PC-9 (cell line): ENCODE measurements around the gene OR51A7. TPM values are rescaled to one million over a fixed set of nuclear protein-coding genes. Genes with fewer than 3 reads are reported as not detected.

ENCODE experiments used
- BruUV-seq: library from RNA; stranded (reverse); fragments of 400-500 nt; replicated peaks from 2 replicates; lab custom pipeline; 2021; lab: Mats Ljungman, UMichigan
- CTCF ChIA-PET: fragments of 300-600 bp; sonication (Branson Sonifier 250); formaldehyde crosslinking; loops from one replicate; lab custom pipeline; 2022; ENCODE audit warnings: antibody characterized with exemption; lab: Charles Lee
- POLR2A ChIA-PET: fragments of 300-600 bp; sonication (Branson Sonifier 250); formaldehyde crosslinking; loops from one replicate; lab custom pipeline; 2022; ENCODE audit warnings: antibody characterized with exemption; ENCODE audit not compliant: unreplicated experiment; lab: Charles Lee
- DNase-seq, 2 experiments: peaks; one replicate each; pipeline versions ENCODE4 v3.0.0 to v3.0.0-alpha.2; 2015 to 2022; ENCODE audit warnings: mixed read lengths in 1 of 2
- H2AFZ ChIP-seq: fragments of 200-600 bp; sonication (generic); 2 replicates; pipeline ENCODE4 v1.8.1; 2017; ENCODE audit warnings: antibody characterized with exemption
- H3F3A ChIP-seq: fragments of 200-600 bp; sonication (generic); 2 replicates; pipeline ENCODE4 v1.8.1; 2017; ENCODE audit warnings: antibody characterized with exemption, mild to moderate bottlenecking, low read depth; ENCODE audit not compliant: insufficient read depth
- H3K27ac ChIP-seq: fragments of 200-600 bp; sonication (generic); 2 replicates; pipeline ENCODE4 v1.6.1; 2016; ENCODE audit warnings: mixed run types
- H3K27me3 ChIP-seq: fragments of 200-600 bp; sonication (generic); 2 replicates; pipeline ENCODE4 v1.6.1; 2016; ENCODE audit warnings: low read depth, mixed run types; ENCODE audit not compliant: insufficient read depth
- H3K36me3 ChIP-seq: fragments of 200-600 bp; sonication (generic); 2 replicates; pipeline ENCODE4 v1.6.1; 2016; ENCODE audit warnings: low read depth, mixed run types
- H3K4me1 ChIP-seq: fragments of 200-600 bp; sonication (generic); replicated peaks from 2 replicates; pipeline ENCODE4 v1.6.1; 2016; ENCODE audit warnings: mixed run types; ENCODE audit not compliant: insufficient read depth
- H3K4me2 ChIP-seq: fragments of 200-600 bp; sonication (generic); 2 replicates; pipeline ENCODE4 v1.6.1; 2017; ENCODE audit warnings: mixed run types
- H3K4me3 ChIP-seq: fragments of 200-600 bp; sonication (generic); 2 replicates; pipeline ENCODE4 v1.6.1; 2016; ENCODE audit warnings: mixed run types
- H3K79me2 ChIP-seq: fragments of 200-600 bp; sonication (generic); 2 replicates; pipeline ENCODE4 v1.6.1; 2017; ENCODE audit warnings: low read depth, mixed run types
- H3K9me2 ChIP-seq: fragments of 200-600 bp; sonication (generic); 2 replicates; pipeline ENCODE4 v1.8.1; 2017; ENCODE audit warnings: mild to moderate bottlenecking; ENCODE audit not compliant: insufficient read depth
- H3K9me3 ChIP-seq: fragments of 200-600 bp; sonication (generic); 2 replicates; pipeline ENCODE4 v1.8.1; 2016; ENCODE audit warnings: low read depth; ENCODE audit not compliant: insufficient read depth
- H4K20me1 ChIP-seq: fragments of 200-600 bp; sonication (generic); 2 replicates; pipeline ENCODE4 v1.8.1; 2017; ENCODE audit not compliant: insufficient read depth
- EZH2 ChIP-seq: fragments of 200-600 bp; sonication (generic); IDR thresholded peaks from 2 replicates; pipeline ENCODE4 v1.8.0; 2017; ENCODE audit warnings: antibody characterized with exemption, low read depth
- intact Hi-C: fragments of 100-400 bp; cut with micrococcal nuclease; formaldehyde crosslinking; loops from one replicate; pipeline ENCODE4 v1.10.0; 2022; ENCODE audit not compliant: unreplicated experiment
- total RNA-seq: library from RNA; stranded (reverse); gene quantifications from 2 replicates; pipeline ENCODE4 v1.2.3, GENCODE V29; 2021
- TF ChIP-seq, protein P1 (sequence below): fragments of 200-600 bp; sonication (generic); conservative IDR thresholded peaks from 2 replicates; pipeline ENCODE4 v1.6.1; 2017; ENCODE audit warnings: mixed run types, antibody characterized with exemption, mild to moderate bottlenecking, moderate library complexity

Gene OR51A7
- total RNA-seq, 1 experiment from 2014 or later: not detected

DNA sequence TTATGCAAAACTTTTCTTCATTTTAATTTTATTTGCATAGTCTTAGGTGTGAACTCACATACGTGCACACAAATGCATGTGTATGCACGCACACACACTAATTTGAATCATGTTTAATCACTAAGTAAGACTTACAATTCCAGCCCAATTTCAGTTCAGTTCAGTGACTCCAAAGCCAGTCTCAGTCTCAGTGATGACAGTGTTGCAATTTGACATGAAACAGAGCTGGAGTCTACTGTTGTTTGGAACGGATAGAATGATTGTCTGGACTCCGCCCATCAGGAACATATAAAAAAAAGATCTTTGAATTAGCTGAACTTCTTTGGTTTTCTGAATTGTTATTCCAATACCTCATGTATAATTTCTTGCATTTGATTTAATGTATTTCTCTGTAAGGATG lies 39.7 kb upstream of the OR51A7 start:
- Histone ChIP-seq H3K36me3 (no peaks in the 10 kb centered on the region), H3K9me2 (no peaks in the 10 kb centered on the region), H3K79me2 (no peaks in the 10 kb centered on the region), H3K4me1 (no peaks in the 10 kb centered on the region), H3K4me2 (no peak overlapping the region), H2AFZ (no peak overlapping the region), H3K27ac (no peak overlapping the region), H3K27me3 (no peaks in the 10 kb centered on the region), H3K4me3 (no peak overlapping the region), H3F3A (no peaks in the 10 kb centered on the region), H3K9me3 (no peaks in the 10 kb centered on the region), H4K20me1 (no peaks in the 10 kb centered on the region)
- ChIA-PET CTCF (no interaction called here), POLR2A (no interaction called here)
- no TSS peak for BruUV-seq
- TF ChIP-seq EZH2: no peak
- TF ChIP-seq, protein P1, sequence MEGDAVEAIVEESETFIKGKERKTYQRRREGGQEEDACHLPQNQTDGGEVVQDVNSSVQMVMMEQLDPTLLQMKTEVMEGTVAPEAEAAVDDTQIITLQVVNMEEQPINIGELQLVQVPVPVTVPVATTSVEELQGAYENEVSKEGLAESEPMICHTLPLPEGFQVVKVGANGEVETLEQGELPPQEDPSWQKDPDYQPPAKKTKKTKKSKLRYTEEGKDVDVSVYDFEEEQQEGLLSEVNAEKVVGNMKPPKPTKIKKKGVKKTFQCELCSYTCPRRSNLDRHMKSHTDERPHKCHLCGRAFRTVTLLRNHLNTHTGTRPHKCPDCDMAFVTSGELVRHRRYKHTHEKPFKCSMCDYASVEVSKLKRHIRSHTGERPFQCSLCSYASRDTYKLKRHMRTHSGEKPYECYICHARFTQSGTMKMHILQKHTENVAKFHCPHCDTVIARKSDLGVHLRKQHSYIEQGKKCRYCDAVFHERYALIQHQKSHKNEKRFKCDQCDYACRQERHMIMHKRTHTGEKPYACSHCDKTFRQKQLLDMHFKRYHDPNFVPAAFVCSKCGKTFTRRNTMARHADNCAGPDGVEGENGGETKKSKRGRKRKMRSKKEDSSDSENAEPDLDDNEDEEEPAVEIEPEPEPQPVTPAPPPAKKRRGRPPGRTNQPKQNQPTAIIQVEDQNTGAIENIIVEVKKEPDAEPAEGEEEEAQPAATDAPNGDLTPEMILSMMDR: no peak
- intact Hi-C loops: no loop called here
- no peak for DNase-seq

DNA sequence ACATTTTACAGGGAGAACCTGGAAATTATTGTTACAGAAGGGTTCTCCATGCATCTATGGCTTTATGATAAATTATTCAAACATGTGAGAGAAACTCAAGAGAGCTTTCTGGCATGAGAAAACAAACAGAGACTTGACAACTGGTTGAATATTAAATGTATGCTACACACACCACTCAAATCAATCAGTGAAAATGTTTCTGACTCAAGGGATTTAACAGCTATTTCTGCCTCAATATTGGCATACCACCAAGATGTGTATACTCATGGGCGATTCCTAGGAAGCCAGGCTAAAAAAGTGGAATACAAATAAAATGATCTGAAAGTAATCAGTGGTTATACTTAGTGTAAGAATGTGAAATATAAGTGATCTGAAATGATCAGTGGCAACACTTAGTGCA lies 37.7 kb upstream of the OR51A7 start:
- Histone ChIP-seq H3K9me3 (no peaks in the 10 kb centered on the region), H3K4me2 (no peak overlapping the region), H3F3A (no peaks in the 10 kb centered on the region), H2AFZ (no peak overlapping the region), H3K4me1 (no peaks in the 10 kb centered on the region), H3K79me2 (no peaks in the 10 kb centered on the region), H3K27me3 (no peaks in the 10 kb centered on the region), H3K27ac (no peak overlapping the region), H3K9me2 (no peaks in the 10 kb centered on the region), H4K20me1 (no peaks in the 10 kb centered on the region), H3K36me3 (no peaks in the 10 kb centered on the region), H3K4me3 (no peak overlapping the region)
- ChIA-PET POLR2A (interaction anchor here (0.6 kb wide), 1 partner anchor 1525 kb away, joined by 3 read pairs; the partner anchor contains the start of gene SMPD1), CTCF (no interaction called here)
- intact Hi-C loops: no loop called here
- BruUV-seq: no TSS peak
- DNase-seq: no peak
- TF ChIP-seq EZH2: no peak
- TF ChIP-seq, protein P1: no peak

DNA sequence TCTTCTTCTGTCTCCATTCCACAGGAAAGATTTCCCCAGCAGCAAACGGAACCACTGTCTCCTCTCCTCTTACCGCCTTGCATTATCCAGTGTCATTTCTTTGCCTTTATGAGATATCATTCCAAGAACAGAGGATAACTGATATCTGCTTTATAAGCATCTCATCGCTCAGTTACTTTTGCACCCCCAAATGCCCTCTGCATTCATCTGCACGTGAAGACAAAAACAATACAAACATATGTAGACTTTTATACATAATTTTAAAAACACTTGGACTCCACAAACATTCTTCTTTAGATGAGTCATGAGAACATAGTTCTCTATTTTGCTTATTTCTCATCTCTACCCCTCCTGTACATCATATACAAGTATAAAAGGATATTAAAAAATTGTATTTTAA lies 22.4 kb upstream of the OR51A7 start:
- Histone ChIP-seq H3K9me2 (no peaks in the 10 kb centered on the region), H3K4me3 (no peak overlapping the region), H3F3A (no peaks in the 10 kb centered on the region), H3K79me2 (no peaks in the 10 kb centered on the region), H3K27me3 (no peaks in the 10 kb centered on the region), H3K4me1 (no peaks in the 10 kb centered on the region), H3K9me3 (no peaks in the 10 kb centered on the region), H3K4me2 (no peak overlapping the region), H2AFZ (no peak overlapping the region), H3K36me3 (no peaks in the 10 kb centered on the region), H4K20me1 (no peaks in the 10 kb centered on the region), H3K27ac (no peak overlapping the region)
- no peak for TF ChIP-seq EZH2
- TF ChIP-seq, protein P1: no peak
- BruUV-seq: no TSS peak
- ChIA-PET POLR2A (no interaction called here), CTCF (no interaction called here)
- intact Hi-C loops: no loop called here
- DNase-seq: no peak
